GM21825 (cell line): Measurements from ENCODE around the gene TTLL5.

Experiments
- ATAC-seq: cut with Tn5 transposase; IDR thresholded peaks from one replicate; pipeline ENCODE4 v1.9.1; 2021; ENCODE audit warnings: mild to moderate bottlenecking, moderate library complexity; ENCODE audit not compliant: unreplicated experiment

Gene TTLL5

DNA sequence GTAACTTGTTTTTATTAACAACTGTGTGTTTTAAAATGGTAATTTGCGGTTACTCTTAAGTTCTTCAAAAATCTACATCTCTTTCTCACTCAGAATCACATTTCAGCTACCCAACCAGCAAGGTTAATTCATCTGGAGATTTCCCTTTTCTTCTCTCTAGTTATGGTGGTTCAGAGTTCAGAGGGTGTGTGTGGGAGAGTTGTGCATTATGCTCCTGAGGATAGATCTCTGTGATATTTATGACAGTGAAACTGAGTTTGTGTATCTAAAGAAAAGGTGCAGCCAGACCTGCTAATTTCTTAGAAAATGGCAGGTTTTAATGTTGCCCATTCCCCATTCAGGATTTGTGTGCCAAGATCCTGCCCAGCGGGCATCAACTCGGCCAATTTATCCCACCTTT, 73.8 kb downstream of the TTLL5 start:
- ATAC-seq = no peak

DNA sequence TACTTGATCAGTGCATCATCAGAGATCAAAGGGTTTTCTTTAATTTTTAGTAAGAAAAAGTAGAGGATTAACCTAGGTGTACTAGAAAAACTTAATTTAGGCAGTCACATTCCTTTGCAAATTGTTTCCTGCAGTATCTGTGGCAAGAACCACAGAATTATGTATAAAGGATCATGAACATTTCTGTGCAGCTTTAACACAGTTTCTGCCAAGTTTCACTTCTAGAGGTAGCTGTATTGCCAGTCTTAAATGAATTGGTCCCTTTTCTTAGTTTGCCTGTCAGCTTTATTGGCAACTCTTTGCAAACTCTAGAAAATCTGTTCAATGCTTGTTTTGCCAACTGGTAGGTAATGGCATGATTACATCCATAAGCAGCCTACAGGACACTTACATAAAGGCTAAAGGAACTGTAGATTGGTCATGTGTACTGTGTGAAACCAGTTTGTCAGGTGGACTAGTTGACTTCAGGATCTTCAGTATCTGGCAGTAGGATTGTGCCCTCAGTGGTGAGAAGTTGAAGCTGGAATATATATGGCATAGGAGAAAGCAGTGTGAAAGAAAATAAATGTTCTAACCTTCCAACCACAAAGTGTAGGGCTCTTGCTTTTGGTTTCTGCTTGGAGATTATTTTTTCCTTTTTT, 75.9 kb downstream of the TTLL5 start:
- no peak for ATAC-seq

DNA sequence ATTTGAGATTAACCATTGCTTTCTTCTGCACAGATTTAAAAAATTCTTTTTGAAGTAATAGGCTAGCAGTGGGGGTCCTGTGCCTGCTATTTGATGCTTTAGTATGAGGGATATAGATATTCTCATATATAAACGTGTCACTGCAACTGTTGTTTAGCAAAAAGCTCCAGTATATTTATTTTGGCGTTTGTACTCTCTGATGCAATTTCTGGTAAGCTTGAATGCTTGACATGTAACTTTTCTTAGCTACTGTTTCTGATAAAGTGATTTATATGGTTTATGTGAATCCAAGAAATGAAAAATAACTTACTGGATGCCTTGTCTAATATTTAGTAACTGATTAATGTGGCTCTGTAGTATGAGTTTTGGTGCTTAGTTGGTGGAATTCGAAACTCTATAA, 77.1 kb downstream of the TTLL5 start:
- ATAC-seq = no peak

DNA sequence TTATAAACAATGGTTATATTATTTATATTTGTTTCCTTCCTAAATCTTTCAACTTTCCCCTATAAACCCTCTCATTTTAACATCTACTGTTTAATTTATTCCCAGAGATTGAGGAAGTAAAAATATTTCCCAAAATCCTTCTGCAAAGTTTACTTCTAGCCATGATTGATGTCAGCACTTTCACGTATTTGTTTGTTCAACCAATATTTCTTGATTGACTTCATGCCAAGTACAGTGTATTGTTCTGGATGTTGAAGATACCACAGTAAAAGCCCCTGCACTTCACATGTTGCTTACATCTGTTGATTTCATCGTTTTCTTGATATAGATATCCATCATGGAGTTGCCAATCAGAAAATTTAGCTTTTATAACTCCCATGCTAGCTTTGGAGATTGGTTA, 81.8 kb downstream of the TTLL5 start:
- no peak for ATAC-seq

DNA sequence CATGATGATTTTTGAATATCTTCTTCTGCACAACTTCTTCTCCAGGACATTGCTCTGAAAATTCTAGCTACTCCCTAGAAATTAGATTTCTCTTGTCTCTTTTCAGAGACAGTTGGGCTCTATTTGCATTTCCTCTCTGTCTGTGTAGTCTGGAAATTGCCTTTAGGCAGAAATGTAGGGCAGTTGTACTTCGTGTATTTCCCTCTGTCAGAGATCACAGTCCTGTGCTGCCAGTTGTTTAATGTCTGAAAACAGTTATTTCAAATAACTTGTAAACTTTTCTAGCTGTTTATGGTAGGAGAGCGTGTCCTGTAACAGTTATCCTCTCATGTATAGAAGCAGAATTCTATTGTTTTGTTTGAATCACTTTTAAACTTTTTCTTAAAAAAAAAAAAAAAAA, 86.9 kb downstream of the TTLL5 start:
- no peak for ATAC-seq

DNA sequence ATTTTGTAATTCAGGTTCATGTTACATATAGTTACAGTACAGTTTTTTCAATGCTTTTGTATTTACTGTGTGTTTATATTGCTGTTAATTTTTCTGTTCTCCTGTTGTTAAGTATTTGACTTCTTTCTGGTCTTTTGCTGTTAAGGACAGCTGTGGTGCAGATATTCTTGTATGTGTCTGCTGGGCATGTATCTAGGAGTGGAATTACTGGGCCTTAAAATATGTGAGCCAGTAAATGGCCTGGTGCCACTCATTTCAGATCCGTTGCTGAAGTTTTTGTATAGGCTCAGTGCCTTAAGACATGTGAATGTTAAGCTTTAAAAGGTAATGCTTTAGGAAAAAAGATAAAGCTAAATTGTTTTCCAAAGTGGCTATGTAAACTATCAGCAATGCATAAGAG, 87.3 kb downstream of the TTLL5 start:
- no peak for ATAC-seq

DNA sequence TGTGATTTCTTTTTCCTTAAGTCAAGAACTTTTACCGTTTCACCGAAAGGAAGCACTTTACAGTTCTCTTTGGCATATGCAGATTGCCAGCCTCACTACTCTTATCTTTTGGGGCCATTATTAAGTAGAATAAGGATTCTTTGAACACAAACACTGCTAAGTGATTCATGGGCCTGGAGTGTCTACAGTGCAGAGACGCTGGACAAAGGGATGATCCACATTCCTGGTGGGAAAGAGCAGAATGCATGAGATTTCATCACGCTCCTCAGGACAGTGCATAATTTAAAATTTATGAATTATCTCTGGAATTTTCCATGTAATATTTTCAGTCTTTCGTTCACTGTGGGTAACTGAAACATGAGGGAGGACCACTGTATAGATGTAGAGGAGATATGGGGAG, 90.2 kb downstream of the TTLL5 start:
- ATAC-seq = no peak

DNA sequence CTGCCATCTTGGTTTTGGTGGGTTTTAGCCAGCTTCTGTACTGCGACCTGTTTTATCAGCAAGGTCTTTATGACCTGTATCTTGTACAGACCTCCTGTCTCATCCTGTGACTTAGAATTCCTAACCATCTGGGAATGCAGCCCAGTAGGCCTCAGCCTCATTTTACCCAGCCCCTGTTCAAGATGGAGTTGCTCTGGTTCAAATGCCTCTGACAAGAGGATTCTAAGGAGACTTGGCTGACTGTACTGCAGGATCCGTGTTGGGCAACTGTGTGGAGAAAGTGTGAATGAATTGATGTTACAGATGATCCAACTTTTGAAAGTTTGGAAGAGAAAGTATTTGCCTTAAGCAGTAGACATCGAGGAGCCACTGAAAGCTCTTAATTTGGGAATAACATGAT, 91.0 kb downstream of the TTLL5 start:
- ATAC-seq = no peak

DNA sequence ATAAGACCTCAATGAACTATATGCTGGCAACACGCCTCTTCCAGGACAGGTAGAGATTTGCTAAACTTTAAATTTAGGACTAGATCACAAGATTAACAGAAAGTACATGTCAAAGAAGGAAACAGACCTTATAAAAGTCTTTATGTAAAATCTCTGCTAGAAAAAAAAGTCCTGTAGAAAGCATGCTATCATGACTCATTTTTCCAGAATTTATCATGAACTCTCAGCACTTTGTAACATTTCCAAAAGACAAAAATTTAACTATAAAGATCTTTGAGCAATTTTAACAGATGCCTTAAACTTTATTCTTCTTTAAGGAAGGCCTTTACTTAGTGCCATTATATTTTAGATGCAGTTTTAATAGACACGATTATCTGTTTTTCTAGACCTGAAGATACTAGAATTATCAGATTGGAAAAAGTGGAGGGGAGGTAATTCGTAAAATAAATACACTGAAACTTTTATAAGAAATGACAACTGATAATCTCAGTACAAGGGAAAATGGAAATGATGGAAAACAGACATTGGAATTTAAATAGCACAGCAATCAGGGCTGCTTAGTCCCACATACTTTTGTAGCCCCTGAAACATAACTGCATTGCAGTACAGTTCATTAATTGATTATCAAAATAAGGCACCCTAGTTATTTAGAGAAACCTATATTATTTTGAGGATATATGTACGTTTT, 92.0 kb downstream of the TTLL5 start:
- ATAC-seq = no peak

DNA sequence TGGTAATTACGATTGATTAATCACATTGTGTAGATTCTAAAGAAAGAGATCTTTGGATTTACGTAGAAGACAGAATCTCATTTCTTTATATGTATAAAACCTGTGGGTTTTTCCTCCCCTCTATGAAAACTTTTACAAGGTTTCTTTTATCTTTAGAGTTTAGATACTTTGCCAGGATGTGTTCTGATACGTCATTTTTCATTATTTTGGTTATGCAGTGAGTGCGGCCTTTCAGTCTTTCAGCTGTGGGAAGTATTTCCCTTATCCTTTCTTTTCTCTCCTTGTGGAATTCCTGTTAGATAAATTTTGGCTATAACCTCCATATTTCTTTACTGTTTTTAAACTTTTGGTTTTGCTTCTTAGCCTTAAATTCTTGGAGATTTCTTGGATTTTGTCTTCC, 92.7 kb downstream of the TTLL5 start:
- no peak for ATAC-seq

DNA sequence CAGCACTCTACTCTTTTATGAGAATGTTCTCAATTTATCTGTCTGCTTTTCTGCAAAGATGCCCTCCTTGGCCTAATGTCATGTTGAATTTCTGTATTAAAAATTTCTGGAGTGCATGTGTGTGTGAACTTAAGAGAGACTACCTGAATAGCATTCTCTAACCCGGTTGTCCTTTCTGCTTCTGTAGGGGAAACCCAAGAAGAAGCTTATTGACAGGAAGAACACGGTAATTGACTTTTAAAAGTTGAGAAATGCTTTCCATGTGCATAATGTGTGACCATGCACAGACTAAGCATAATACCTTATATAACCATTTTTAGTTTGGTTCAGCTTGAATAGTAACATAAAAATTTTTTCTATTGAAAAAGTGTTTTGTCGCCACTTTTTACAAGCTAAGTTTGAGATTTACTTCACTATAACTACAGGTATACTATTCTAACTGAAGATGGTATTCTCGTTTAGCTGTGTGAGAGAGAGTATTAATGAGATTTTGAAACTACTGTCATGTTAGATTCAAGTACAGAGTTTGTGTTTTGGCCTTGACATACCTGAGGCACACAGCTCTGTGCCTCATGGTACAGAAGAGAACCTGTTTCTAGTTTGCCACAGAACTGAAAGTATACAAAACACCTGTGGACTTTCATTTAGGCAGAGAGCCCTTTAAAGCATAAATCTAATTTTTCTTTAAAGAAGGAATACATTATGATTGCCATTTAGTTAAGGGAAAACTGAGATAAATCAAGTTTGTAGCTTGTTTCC, 96.8 kb downstream of the TTLL5 start:
- no peak for ATAC-seq

DNA sequence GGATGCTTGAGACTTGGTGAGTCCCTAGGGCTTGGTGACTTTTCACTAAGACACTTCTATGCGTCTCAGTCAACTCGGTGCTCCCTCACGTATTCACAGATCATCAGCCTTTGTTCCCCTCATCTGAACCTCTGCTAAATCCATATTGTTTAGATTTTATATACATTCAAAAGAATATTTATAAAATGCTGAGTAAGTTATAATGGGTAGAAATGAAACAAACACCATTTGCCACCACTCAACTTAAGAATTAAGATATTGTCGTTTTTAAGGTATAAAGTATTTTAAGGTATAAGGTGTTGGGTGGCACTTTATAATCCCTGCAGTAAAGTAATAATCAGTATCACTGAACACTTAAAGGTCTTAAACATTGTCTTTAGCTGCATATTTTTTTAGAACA, 103.0 kb downstream of the TTLL5 start:
- ATAC-seq = no peak

DNA sequence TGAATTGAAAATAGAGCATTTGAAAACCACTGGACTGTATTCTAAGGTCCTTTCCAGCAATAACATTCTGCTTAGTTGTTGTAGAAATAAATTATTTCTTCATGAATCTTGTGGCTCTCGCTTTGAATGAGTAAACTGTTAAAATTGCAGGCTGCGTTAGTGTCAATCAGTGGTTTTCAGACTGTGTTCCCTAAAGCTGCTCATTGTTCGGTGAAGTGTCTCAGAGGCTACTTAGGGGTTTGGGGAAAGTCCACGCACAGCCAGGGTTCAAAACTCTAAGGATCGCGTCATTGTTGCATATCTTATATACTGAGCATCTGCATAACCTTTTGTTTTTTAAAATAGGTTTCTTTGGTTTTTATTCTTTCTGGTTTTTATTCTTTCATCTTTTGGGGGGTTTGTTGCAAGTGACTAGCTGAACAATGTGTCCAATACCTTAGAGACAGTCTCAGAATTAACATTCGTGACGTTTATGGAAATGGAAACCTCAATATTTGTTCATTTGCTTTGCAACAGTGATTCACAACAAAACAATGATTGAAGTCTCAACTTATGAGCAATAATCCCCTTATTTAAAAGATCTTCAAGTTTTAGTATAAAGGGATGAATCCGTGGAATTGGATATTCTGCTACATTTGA, 108.1 kb downstream of the TTLL5 start:
- ATAC-seq = no peak

DNA sequence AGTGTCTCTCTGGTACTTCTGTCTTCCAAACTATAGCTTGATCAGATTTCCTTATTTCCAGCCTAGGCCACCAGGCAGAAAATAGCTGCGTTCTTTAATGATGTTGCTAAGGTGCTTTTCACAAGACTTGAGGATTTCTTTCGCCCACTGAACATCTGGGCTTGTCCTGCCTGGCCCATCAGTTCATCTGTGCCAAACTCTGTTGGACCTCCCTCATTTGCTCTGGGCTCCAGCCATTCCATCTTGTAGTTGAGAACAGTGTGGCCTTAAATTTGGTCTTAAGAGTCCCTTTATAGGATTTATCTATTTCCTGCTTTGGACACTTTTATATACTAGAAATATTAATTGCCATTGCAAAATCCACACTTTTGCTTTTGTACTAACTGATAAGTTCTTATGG, 109.6 kb downstream of the TTLL5 start:
- ATAC-seq = no peak

DNA sequence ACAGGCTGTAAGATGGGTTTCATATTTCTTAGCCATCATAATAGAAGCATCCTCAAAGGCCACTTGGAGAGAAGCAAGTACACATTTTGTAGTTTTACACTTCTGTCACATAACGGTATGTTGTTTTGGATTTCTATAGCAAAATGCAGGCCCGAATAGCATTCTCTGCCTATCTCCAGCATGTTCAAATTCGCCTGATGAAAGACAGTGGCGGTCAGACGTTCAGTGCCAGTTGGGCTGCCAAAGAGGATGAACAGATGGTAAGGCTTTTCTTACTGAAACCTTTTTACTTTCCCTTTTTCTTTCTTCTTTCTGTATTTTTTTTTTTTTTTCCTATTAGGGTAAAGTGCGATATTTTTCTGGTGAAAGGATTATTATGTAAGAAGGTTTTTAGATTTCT, 110.5 kb downstream of the TTLL5 start:
- ATAC-seq = no peak

DNA sequence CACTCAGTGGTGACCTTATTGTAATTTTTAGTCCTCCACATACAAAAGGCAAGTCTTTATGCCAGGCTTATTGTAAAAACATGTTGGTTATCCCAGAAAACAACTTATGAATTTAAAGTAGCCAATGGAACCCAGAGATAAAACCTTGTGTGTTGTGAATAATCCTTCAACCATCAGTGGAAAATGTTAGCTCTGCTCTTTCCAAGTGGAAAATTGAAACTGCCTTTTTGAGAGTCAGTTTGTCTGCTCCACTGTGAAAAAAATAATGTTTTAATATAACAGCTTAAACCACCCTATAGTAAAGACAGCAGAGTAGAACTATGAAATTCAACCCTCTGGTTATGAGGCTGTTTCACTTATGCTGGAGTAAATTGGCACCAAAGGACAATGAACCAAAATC, 112.0 kb downstream of the TTLL5 start:
- ATAC-seq = no peak

DNA sequence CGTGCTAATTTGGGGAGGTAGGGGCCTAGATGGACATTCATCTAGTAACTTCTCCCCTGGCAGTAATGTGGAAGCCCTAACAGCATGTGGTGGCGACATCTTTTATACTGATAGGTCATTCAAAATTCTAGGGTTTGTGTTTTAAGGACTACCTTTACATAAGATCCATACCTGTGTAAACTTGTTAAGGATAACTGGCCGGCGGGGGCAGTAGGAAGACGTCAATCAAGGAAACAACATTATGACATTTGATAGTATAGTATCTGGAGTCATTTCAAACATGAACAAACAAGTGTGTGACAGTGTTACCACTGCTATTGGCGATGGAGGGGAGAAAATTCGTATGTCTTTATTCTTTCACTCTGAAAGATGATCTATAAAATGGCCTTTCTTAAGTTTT, 120.0 kb downstream of the TTLL5 start:
- ATAC-seq = no peak

DNA sequence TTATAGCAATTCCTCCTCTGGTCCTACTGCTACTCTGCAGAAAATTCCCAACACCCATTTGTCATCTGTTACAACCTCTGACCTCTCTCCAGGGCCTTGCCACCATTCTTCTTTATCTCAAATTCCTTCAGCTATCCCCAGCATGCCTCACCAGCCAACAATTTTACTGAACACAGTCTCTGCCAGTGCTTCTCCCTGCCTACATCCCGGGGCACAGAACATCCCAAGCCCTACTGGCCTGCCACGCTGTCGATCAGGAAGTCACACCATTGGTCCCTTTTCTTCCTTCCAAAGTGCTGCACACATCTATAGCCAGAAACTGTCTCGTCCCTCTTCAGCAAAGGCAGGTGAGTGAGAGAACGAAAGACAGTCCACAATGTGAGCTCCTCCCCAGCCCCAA, 122.1 kb downstream of the TTLL5 start:
- no peak for ATAC-seq

DNA sequence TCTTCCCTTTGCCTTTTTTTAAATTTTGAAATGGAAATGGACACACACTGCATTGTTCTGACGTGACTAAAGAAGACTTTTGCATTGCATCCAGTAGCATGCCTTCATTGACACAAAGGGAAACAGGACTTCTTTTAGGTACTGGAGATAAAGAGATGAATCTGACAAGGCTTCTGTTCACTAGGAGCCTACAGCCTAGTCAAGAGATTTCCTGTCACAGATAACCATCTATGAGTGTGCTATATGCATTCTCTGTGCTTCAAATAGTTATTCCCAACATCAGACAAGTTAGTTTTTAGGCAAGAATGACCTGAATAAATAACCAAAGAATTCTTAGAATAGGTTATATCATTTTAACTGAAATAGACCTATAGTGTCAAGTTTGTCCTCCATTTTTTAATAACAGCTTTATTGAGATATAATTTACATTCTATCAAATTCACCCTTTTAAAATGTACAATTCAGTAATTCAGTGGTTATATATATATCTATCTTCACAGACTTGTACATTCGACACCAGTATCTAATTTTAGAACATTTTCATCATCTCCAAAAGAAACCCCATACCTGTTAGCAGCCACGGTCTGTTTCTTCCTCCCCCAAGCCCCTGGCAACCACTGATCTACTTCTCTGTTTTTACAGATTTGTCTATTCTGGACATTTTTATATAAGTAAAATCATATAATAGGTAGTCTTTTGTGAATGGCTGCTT, 122.7 kb downstream of the TTLL5 start:
- ATAC-seq = no peak

DNA sequence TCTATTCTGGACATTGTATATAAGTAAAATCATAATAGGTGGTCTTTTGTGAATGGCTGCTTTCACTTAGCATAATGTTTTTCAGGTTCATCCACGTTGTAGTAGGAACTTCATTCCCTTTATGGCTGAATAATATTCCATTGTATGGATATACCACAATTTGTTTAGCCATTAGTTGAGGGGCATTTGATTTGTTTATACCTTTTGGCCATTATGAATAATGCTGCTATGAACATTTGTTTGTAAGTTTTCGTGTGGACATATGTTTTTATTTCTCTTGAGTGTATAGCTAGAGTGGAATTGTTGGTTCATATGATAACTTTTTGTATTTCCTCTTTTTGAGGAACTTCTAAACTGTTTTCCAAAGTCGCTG, 123.3 kb downstream of the TTLL5 start:
- ATAC-seq = no peak

DNA sequence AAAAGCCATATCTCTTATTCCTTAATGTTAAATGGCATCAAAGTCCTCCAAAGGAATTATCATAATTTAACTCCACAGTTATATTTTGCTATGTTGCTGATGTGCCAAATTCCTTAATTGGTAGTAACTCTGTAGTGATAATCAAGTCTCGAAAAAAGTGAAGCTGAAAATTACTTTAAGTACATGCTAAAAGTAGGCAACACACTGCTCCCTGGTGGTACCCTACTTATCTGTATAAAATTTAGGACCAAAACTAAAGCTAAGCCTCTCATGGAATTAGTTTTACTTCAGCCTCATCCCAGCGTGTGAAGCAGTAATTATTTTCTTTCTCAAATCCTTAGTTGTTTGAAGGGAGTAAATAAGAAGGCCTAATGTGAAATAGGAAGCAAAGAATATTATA, 132.8 kb downstream of the TTLL5 start:
- ATAC-seq = no peak
